Endothelial cell of umbilical vein (primary cell): Measurements from ENCODE around the gene CAMK2B. TPM values are rescaled to one million over a fixed set of nuclear protein-coding genes. Genes with fewer than 3 reads are reported as not detected.

Source experiments
- BruUV-seq: library from RNA; stranded (reverse); fragments of 400-500 nt; replicated peaks from 2 replicates; lab custom pipeline; 2021; lab: Mats Ljungman, UMichigan
- CTCF ChIA-PET: fragments of 300-600, 350-600 bp; sonication (Branson Sonifier 250); formaldehyde crosslinking; loops from one replicate; lab custom pipeline; 2021; ENCODE audit warnings: antibody characterized with exemption, inconsistent platforms; lab: Charles Lee
- POLR2A ChIA-PET: fragments of 300-600, 350-600 bp; sonication (Branson Sonifier 250); formaldehyde crosslinking; loops from one replicate; lab custom pipeline; 2021; ENCODE audit warnings: antibody characterized with exemption, inconsistent platforms; lab: Charles Lee
- DNase-seq: peaks from one replicate; pipeline ENCODE4 v3.0.0-alpha.2; 2011; ENCODE audit warnings: low read depth, low spot score
- FAIRE-seq: peaks from 2 replicates; lab custom pipeline; 2011; peaks lifted over from hg19 to GRCh38; lab: Jason Lieb, UNC
- H2AFZ ChIP-seq: 2 replicates; pipeline ENCODE4 v1.6.0; 2012; ENCODE audit warnings: low read depth, low read length, control low read depth, inconsistent platforms
- H3K27ac ChIP-seq: 2 replicates; pipeline ENCODE4 v1.5.1; 2011; ENCODE audit warnings: low read depth, mild to moderate bottlenecking, control low read depth, low read length, moderate library complexity; ENCODE audit not compliant: insufficient read depth
- H3K27me3 ChIP-seq, 2 experiments: 2 replicates each; pipeline versions ENCODE4 v1.6.0 to v1.6.1; 2011; ENCODE audit warnings: low read length in 2 of 2, mixed read lengths in 1 of 2; ENCODE audit not compliant: control insufficient read depth in 2 of 2, insufficient read depth in 2 of 2
- H3K36me3 ChIP-seq, 2 experiments: 2 replicates in 1 of 2; 3 replicates in 1 of 2; pipeline ENCODE4 v1.5.1; 2011; ENCODE audit warnings: low read length in 2 of 2, mild to moderate bottlenecking in 1 of 2, moderate library complexity in 1 of 2; ENCODE audit not compliant: control insufficient read depth in 2 of 2, insufficient read depth in 2 of 2; ENCODE audit errors: extremely low read depth in 1 of 2
- H3K4me1 ChIP-seq: 3 replicates; pipeline ENCODE4 v1.5.1; 2011; ENCODE audit warnings: mild to moderate bottlenecking, low read length; ENCODE audit not compliant: control insufficient read depth, insufficient read depth; ENCODE audit errors: extremely low read depth
- H3K4me2 ChIP-seq: 2 replicates; pipeline ENCODE4 v1.6.1; 2011; ENCODE audit warnings: low read length, control low read depth, mixed read lengths; ENCODE audit not compliant: insufficient read depth
- H3K4me3 ChIP-seq, 3 experiments: fragments of 200-600 bp in 1 of 3; sonication (generic), shearing (Covaris generic) in 1 of 3; replicated peaks in 1 of 3; 2 replicates each; pipeline ENCODE4 v1.5.1; 2011 to 2016; ENCODE audit warnings: control low read depth in 3 of 3, low read length in 3 of 3, mild to moderate bottlenecking in 2 of 3, inconsistent platforms in 1 of 3, low read depth in 1 of 3, moderate library complexity in 1 of 3; ENCODE audit not compliant: insufficient read depth in 1 of 3
- H3K79me2 ChIP-seq: 2 replicates; pipeline ENCODE4 v1.6.0; 2012; ENCODE audit warnings: low read length, inconsistent platforms; ENCODE audit not compliant: control insufficient read depth, insufficient read depth
- H3K9ac ChIP-seq: replicated peaks from 2 replicates; pipeline ENCODE3; 2011; ENCODE audit warnings: low read length, control low read depth; ENCODE audit not compliant: insufficient read depth; ENCODE audit errors: extremely low read depth
- H3K9me1 ChIP-seq: replicated peaks from 3 replicates; pipeline ENCODE4 v1.6.0; 2011; ENCODE audit warnings: mild to moderate bottlenecking, low read length; ENCODE audit not compliant: control insufficient read depth, insufficient read depth; ENCODE audit errors: extremely low read depth
- H3K9me3 ChIP-seq: replicated peaks from 2 replicates; pipeline ENCODE4 v1.5.1; 2012; ENCODE audit warnings: low read length, inconsistent platforms; ENCODE audit not compliant: control insufficient read depth, insufficient read depth
- H4K20me1 ChIP-seq: replicated peaks from 2 replicates; pipeline ENCODE3; 2011; ENCODE audit warnings: mild to moderate bottlenecking, low read length; ENCODE audit not compliant: control insufficient read depth, insufficient read depth; ENCODE audit errors: extremely low read depth
- EZH2 ChIP-seq: IDR thresholded peaks from 2 replicates; pipeline ENCODE4 v1.6.1; 2012; ENCODE audit warnings: borderline replicate concordance, low read depth, mild to moderate bottlenecking, moderate library complexity, low read length, inconsistent platforms; ENCODE audit not compliant: severe bottlenecking
- FOS ChIP-seq: IDR thresholded peaks from 2 replicates; pipeline ENCODE4 v1.6.1; 2011; ENCODE audit warnings: mild to moderate bottlenecking, low read length, moderate library complexity, borderline replicate concordance; ENCODE audit not compliant: insufficient read depth
- JUN ChIP-seq: IDR thresholded peaks from 2 replicates; pipeline ENCODE4 v1.6.1; 2011; ENCODE audit warnings: borderline replicate concordance, low read depth; ENCODE audit not compliant: insufficient read length, insufficient read depth
- POLR2A ChIP-seq: IDR thresholded peaks from 2 replicates; pipeline ENCODE4 v1.6.1; 2012; ENCODE audit warnings: low read depth, mild to moderate bottlenecking, control low read depth, low read length
- dilution Hi-C: fragments of 300-500 bp; cut with MboI; formaldehyde crosslinking; loops from one replicate; pipeline ENCODE4 v1.15.0; 2019; ENCODE audit warnings: low sequenced_read_pairs; ENCODE audit not compliant: extremely low pct_ligation_motif_present
- intact Hi-C: fragments of 100-400 bp; cut with micrococcal nuclease; formaldehyde crosslinking; loops from one replicate; pipeline ENCODE4 v1.10.0; 2022
- polyA plus RNA-seq, 4 experiments: library from polyadenylated mRNA; depleted of rRNA in 3 of 4; stranded (reverse) in 3 of 4; unstranded in 1 of 4; fragments of >200 nt; gene quantifications; 2 replicates each; pipeline versions ENCODE4 v1.2.1 to v1.2.3, GENCODE V29; 2011 to 2012; ENCODE audit warnings: missing spikeins in 1 of 4
- total RNA-seq: library from RNA; stranded (reverse); gene quantifications from 2 replicates; pipeline ENCODE4 v1.2.3, GENCODE V29; 2021
- TF ChIP-seq, protein P1 (sequence below): IDR thresholded peaks from 2 replicates; pipeline ENCODE4 v1.6.1; 2011; ENCODE audit not compliant: insufficient read depth, insufficient read length
- TF ChIP-seq, protein P2 (sequence below), 2 donors: IDR thresholded peaks; 1 replicate in 1 of 2; 2 replicates in 1 of 2; pipeline ENCODE4 v1.5.1; 2011; ENCODE audit warnings: low read length in 2 of 2, mild to moderate bottlenecking in 2 of 2, moderate library complexity in 2 of 2, control low read depth in 1 of 2, inconsistent platforms in 1 of 2, low read depth in 1 of 2; ENCODE audit not compliant: insufficient read depth in 1 of 2; ENCODE audit errors: extremely low read depth in 1 of 2

CAMK2B gene
- total and polyA plus RNA-seq, 2 donors (not counting 3 experiments of a cell fraction or from before 2014, with no cell fraction given), result 0.57 to 1.6 TPM

DNA sequence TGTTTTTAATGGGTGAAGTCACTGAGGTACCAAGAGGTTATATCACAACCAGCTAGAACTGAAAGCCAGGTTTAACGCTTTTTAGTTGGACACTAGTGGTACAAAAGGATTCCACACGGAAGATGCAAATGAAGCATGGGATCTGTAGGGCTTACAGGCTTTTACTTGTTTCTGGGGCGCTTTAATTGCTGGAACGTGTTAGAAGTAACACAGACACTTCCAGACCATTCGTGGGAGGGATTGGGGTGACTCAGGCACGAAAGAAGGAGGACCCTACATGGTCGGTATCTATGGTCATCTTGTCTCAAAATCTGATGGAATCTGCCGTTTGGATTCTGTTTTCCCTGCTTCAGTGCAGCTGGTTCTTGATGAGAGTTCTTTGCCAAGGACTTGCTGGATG is 123.6 kb downstream of the CAMK2B start:
- peak overlapping the region; percentile 83 for H3K4me2 ChIP-seq
- POLR2A ChIA-PET, result interaction anchor here (0.7 kb wide), 1 partner anchor 364 kb away, joined by 3 read pairs; no protein-coding TSS in a partner anchor
- no peak overlapping the region for H3K27ac ChIP-seq
- peaks cover 44% of the 10 kb centered on the region for H3K79me2 ChIP-seq
- H3K4me1 ChIP-seq, result peaks cover 11% of the 10 kb centered on the region
- peaks cover 14 to 21% of the 10 kb centered on the region in 2 experiments for H3K36me3 ChIP-seq
- CTCF ChIA-PET, result interaction anchor here (1.5 to 2.0 kb wide), 4 partner anchors 13 to 364 kb away, joined by 3 to 11 read pairs (median 5); no protein-coding TSS in a partner anchor
- peak overlapping the region; percentile 93 to 100 (median 98) for H3K4me3 ChIP-seq
- FAIRE-seq (no peak), DNase-seq (peak; percentile 10)
- peaks cover 3 to 10% of the 10 kb centered on the region in 2 experiments for H3K27me3 ChIP-seq
- H3K9ac ChIP-seq, result peak overlapping the region; percentile 88
- H4K20me1 ChIP-seq, result peaks cover 3% of the 10 kb centered on the region
- no peak overlapping the region for H2AFZ ChIP-seq
- no TSS peak for BruUV-seq
- dilution Hi-C loops (no loop called here), intact Hi-C loops (loop anchor here (1.0 kb wide), 1 partner anchor 130 kb away; no protein-coding TSS in a partner anchor)
- H3K9me3 ChIP-seq, result no peaks in the 10 kb centered on the region
- H3K9me1 ChIP-seq, result no peaks in the 10 kb centered on the region
- TF ChIP-seq POLR2A (no peak), EZH2 (no peak), JUN (no peak), FOS (no peak)
- TF ChIP-seq, protein P1, sequence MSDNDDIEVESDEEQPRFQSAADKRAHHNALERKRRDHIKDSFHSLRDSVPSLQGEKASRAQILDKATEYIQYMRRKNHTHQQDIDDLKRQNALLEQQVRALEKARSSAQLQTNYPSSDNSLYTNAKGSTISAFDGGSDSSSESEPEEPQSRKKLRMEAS, result no peak
- TF ChIP-seq, protein P2, sequence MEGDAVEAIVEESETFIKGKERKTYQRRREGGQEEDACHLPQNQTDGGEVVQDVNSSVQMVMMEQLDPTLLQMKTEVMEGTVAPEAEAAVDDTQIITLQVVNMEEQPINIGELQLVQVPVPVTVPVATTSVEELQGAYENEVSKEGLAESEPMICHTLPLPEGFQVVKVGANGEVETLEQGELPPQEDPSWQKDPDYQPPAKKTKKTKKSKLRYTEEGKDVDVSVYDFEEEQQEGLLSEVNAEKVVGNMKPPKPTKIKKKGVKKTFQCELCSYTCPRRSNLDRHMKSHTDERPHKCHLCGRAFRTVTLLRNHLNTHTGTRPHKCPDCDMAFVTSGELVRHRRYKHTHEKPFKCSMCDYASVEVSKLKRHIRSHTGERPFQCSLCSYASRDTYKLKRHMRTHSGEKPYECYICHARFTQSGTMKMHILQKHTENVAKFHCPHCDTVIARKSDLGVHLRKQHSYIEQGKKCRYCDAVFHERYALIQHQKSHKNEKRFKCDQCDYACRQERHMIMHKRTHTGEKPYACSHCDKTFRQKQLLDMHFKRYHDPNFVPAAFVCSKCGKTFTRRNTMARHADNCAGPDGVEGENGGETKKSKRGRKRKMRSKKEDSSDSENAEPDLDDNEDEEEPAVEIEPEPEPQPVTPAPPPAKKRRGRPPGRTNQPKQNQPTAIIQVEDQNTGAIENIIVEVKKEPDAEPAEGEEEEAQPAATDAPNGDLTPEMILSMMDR (IDR thresholded peaks at IDR 0.05; ENCODE audit: extremely low read depth in 1 of 2, insufficient read depth in 1 of 2, low read depth in 1 of 2, low read length in 2 of 2), result no peak
